HFF-Myc (cell line): ENCODE measurements around the gene TMEM115.

Experiments
- DNase-seq: peaks from one replicate; pipeline ENCODE4 v3.0.0-alpha.2; 2011; ENCODE audit warnings: low read depth; ENCODE audit errors: extremely low read depth
- H3K4me3 ChIP-seq: replicated peaks from 2 replicates; pipeline ENCODE4 v1.5.1; 2011; ENCODE audit warnings: low read depth, mild to moderate bottlenecking, control low read depth, low read length
- CTCF ChIP-seq: IDR thresholded peaks from 2 replicates; pipeline ENCODE4 v1.5.1; 2012; ENCODE audit warnings: mild to moderate bottlenecking, low read depth, low read length, control low read depth; ENCODE audit errors: missing control alignments

Gene TMEM115

GRCh38 chr3:50358911-50359759, at the start of gene TMEM115:
Gene TMEM115, minus strand, starts transcription at chr3:50359521. Its CDS starts 458 bp downstream, at chr3:50359063.
- no peak for TF ChIP-seq CTCF
- peak; percentile 96 for DNase-seq
- H3K4me3 ChIP-seq: peak within 1 kb of the TSS; percentile 85

GRCh38 chr3:50408443-50408944, 49.2 kb upstream of the TMEM115 start:
- DNase-seq: no peak
- no peak overlapping the region for H3K4me3 ChIP-seq
- no peak for TF ChIP-seq CTCF

- TF ChIP-seq CTCF: no peak
- H3K4me3 ChIP-seq: no peak overlapping the region
- DNase-seq: no peak
Measured at GRCh38 chr3:50406487-50406886, 47.2 kb upstream of the TMEM115 start.

GRCh38 chr3:50405249-50405648, 45.9 kb upstream of the TMEM115 start:
- no peak overlapping the region for H3K4me3 ChIP-seq
- TF ChIP-seq CTCF: no peak
- no peak for DNase-seq

GRCh38 chr3:50401978-50402595, 42.8 kb upstream of the TMEM115 start:
- DNase-seq: no peak
- H3K4me3 ChIP-seq: no peak overlapping the region
- TF ChIP-seq CTCF: no peak

GRCh38 chr3:50396502-50396901, 37.2 kb upstream of the TMEM115 start:
- H3K4me3 ChIP-seq: no peak overlapping the region
- TF ChIP-seq CTCF: no peak
- DNase-seq: no peak
